ENCODE data around the gene RGMA. TPM values are rescaled to one million over a fixed set of nuclear protein-coding genes. Genes with fewer than 3 reads are reported as not detected.

Gene RGMA
- total RNA-seq, 1 donor from 2014 or later = 6.2 TPM

GRCh38 chr15:93088200-93088980, 621 bp downstream of the RGMA start:
- Mint-ChIP-seq H3K36me3 (ENCODE audit: low read depth, unreplicated experiment) (no peaks in the 10 kb centered on the region), H3K4me3 (ENCODE audit: unreplicated experiment) (peak overlapping the region; percentile 85), H3K27ac (ENCODE audit: unreplicated experiment) (no peak overlapping the region), H3K27me3 (ENCODE audit: low read depth, unreplicated experiment) (peaks cover 57% of the 10 kb centered on the region), H3K9me3 (ENCODE audit: unreplicated experiment) (no peaks in the 10 kb centered on the region), H3K4me1 (ENCODE audit: low read depth, unreplicated experiment) (no peaks in the 10 kb centered on the region)
- H3K4me1 ChIP-seq (ENCODE audit: insufficient read depth, low read length) = no peaks in the 10 kb centered on the region
- no peaks in the 10 kb centered on the region for H3K9me3 ChIP-seq (ENCODE audit: insufficient read depth, low read depth, low read length)
- no peaks in the 10 kb centered on the region for H4K20me1 ChIP-seq (ENCODE audit: insufficient read depth, low read length)
- TF ChIP-seq EZH2 (IDR thresholded peaks at IDR 0.05; ENCODE audit: insufficient read depth, low read length) = peak; percentile 96
- TF ChIP-seq CTCF (IDR thresholded peaks at IDR 0.05; ENCODE audit: insufficient read depth, low read depth, low read length) = no peak
- peak; percentile 6 for DNase-seq (ENCODE audit: low read depth)
- peak overlapping the region; percentile 79 for H3K4me2 ChIP-seq (ENCODE audit: low read length)
- peak overlapping the region; percentile 42 for H3K4me3 ChIP-seq (ENCODE audit: insufficient read depth, low read depth, low read length)
- H3K9ac ChIP-seq (ENCODE audit: low read length) = no peak overlapping the region
- H2AFZ ChIP-seq (ENCODE audit: low read depth, low read length) = peak overlapping the region; percentile 69
- peaks cover 78% of the 10 kb centered on the region for H3K27me3 ChIP-seq (ENCODE audit: insufficient read depth, low read length)
- H3K27ac ChIP-seq (ENCODE audit: low read depth, low read length) = no peak overlapping the region
- FAIRE-seq = no peak
- H3K79me2 ChIP-seq (ENCODE audit: insufficient read depth, low read length) = no peaks in the 10 kb centered on the region
- H3K36me3 ChIP-seq (ENCODE audit: insufficient read depth, low read length) = no peaks in the 10 kb centered on the region

- H3K27ac ChIP-seq (ENCODE audit: low read depth, low read length) = no peak overlapping the region
- no peak for FAIRE-seq
- Mint-ChIP-seq H3K36me3 (ENCODE audit: low read depth, unreplicated experiment) (no peaks in the 10 kb centered on the region), H3K9me3 (ENCODE audit: unreplicated experiment) (no peaks in the 10 kb centered on the region), H3K27me3 (ENCODE audit: low read depth, unreplicated experiment) (peaks cover 57% of the 10 kb centered on the region), H3K4me3 (ENCODE audit: unreplicated experiment) (peak overlapping the region; percentile 77), H3K27ac (ENCODE audit: unreplicated experiment) (no peak overlapping the region), H3K4me1 (ENCODE audit: low read depth, unreplicated experiment) (no peaks in the 10 kb centered on the region)
- no peaks in the 10 kb centered on the region for H4K20me1 ChIP-seq (ENCODE audit: insufficient read depth, low read length)
- H3K9ac ChIP-seq (ENCODE audit: low read length) = no peak overlapping the region
- H3K4me1 ChIP-seq (ENCODE audit: insufficient read depth, low read length) = no peaks in the 10 kb centered on the region
- no peaks in the 10 kb centered on the region for H3K9me3 ChIP-seq (ENCODE audit: insufficient read depth, low read depth, low read length)
- H2AFZ ChIP-seq (ENCODE audit: low read depth, low read length) = peak overlapping the region; percentile 34
- H3K36me3 ChIP-seq (ENCODE audit: insufficient read depth, low read length) = no peaks in the 10 kb centered on the region
- no peak overlapping the region for H3K4me3 ChIP-seq (ENCODE audit: insufficient read depth, low read depth, low read length)
- H3K4me2 ChIP-seq (ENCODE audit: low read length) = peak overlapping the region; percentile 79
- H3K79me2 ChIP-seq (ENCODE audit: insufficient read depth, low read length) = no peaks in the 10 kb centered on the region
- TF ChIP-seq EZH2 (IDR thresholded peaks at IDR 0.05; ENCODE audit: insufficient read depth, low read length) (no peak), CTCF (IDR thresholded peaks at IDR 0.05; ENCODE audit: insufficient read depth, low read depth, low read length) (peak; percentile 71)
- peak; percentile 25 for DNase-seq (ENCODE audit: low read depth)
- H3K27me3 ChIP-seq (ENCODE audit: insufficient read depth, low read length) = peaks cover 80% of the 10 kb centered on the region
Observed at GRCh38 chr15:93087825-93088199, 1.2 kb downstream of the RGMA start.

GRCh38 chr15:93086791-93087190, 2.2 kb downstream of the RGMA start:
- DNase-seq (ENCODE audit: low read depth) (no peak), FAIRE-seq (no peak)
- H3K4me1 Mint-ChIP-seq (ENCODE audit: low read depth, unreplicated experiment) = no peaks in the 10 kb centered on the region
- no peaks in the 10 kb centered on the region for H3K9me3 ChIP-seq (ENCODE audit: insufficient read depth, low read depth, low read length)
- H3K27ac ChIP-seq (ENCODE audit: low read depth, low read length) = no peak overlapping the region
- no peak overlapping the region for H3K9ac ChIP-seq (ENCODE audit: low read length)
- TF ChIP-seq CTCF (IDR thresholded peaks at IDR 0.05; ENCODE audit: insufficient read depth, low read depth, low read length) (no peak), EZH2 (IDR thresholded peaks at IDR 0.05; ENCODE audit: insufficient read depth, low read length) (no peak)
- no peaks in the 10 kb centered on the region for H3K4me1 ChIP-seq (ENCODE audit: insufficient read depth, low read length)
- peaks cover 85% of the 10 kb centered on the region for H3K27me3 ChIP-seq (ENCODE audit: insufficient read depth, low read length)
- no peak overlapping the region for H3K27ac Mint-ChIP-seq (ENCODE audit: unreplicated experiment)
- H3K79me2 ChIP-seq (ENCODE audit: insufficient read depth, low read length) = no peaks in the 10 kb centered on the region
- H3K4me3 Mint-ChIP-seq (ENCODE audit: unreplicated experiment) = no peak overlapping the region
- peaks cover 64% of the 10 kb centered on the region for H3K27me3 Mint-ChIP-seq (ENCODE audit: low read depth, unreplicated experiment)
- no peak overlapping the region for H3K4me2 ChIP-seq (ENCODE audit: low read length)
- no peaks in the 10 kb centered on the region for H4K20me1 ChIP-seq (ENCODE audit: insufficient read depth, low read length)
- H3K36me3 ChIP-seq (ENCODE audit: insufficient read depth, low read length) = no peaks in the 10 kb centered on the region
- no peak overlapping the region for H3K4me3 ChIP-seq (ENCODE audit: insufficient read depth, low read depth, low read length)
- H3K36me3 Mint-ChIP-seq (ENCODE audit: low read depth, unreplicated experiment) = no peaks in the 10 kb centered on the region
- H3K9me3 Mint-ChIP-seq (ENCODE audit: unreplicated experiment) = no peaks in the 10 kb centered on the region
- no peak overlapping the region for H2AFZ ChIP-seq (ENCODE audit: low read depth, low read length)
